GM12892 (cell line): ENCODE results near the gene ARPC1B.

Source experiments
- POLR2A ChIP-seq: IDR thresholded peaks from 2 replicates; pipeline ENCODE4 v1.6.1; 2011; ENCODE audit warnings: low read depth, low read length, control low read depth
- POLR2AphosphoS5 ChIP-seq: IDR thresholded peaks from 2 replicates; pipeline ENCODE4 v1.6.1; 2011; ENCODE audit warnings: low read depth, low read length, control low read depth
- TAF1 ChIP-seq: IDR thresholded peaks from 2 replicates; pipeline ENCODE4 v1.6.1; 2011; ENCODE audit warnings: low read depth, mild to moderate bottlenecking, control low read depth, low read length, borderline replicate concordance

DNA sequence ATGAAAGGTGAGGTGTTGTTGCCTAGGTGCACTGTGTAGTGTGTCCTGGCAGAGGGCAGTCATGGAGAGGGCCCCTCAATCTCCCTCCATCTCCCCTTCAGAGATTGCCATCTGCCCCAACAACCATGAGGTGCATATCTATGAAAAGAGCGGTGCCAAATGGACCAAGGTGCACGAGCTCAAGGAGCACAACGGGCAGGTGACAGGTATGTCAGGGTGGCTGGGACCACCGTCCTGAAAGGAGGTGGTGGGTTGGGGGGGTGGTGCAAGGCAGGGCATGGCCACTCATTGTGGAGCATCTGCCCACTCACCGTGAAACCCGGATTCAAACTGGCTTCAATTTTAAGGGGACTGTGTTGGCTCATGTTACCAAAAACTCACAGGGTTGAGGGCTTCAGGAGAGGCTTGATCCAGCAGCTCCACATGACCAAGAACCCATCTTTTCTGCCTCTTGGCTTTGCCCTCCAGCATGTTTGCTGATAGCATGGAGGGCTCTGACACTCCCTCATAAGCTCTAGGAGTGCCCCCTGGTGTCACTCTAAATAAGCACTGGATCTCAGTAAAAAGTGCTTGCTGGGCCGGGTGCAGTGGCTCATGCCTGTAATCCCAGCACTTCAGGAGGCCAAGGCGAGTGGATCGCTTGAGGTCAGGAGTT lies 12.2 kb downstream of the ARPC1B start:
- TF ChIP-seq POLR2A: 0 out of 2 replicates have a peak, but pooled peaks have one; percentile 15
- no peak for TF ChIP-seq TAF1
- TF ChIP-seq POLR2AphosphoS5: no peak
